IPS DF 4.7 (cell line): Measurements from ENCODE around the gene ST14.
"Not testable (repeated sequence)": the region's sequence is repeated elsewhere in the genome, so short reads cannot be mapped to it uniquely, and the experiment has no call there.

Experiments used
- DNase-seq: peaks from one replicate; pipeline ENCODE4 v3.0.0-alpha.2; 2013; ENCODE audit warnings: low spot score; ENCODE audit errors: extremely low read depth

Gene ST14

DNA sequence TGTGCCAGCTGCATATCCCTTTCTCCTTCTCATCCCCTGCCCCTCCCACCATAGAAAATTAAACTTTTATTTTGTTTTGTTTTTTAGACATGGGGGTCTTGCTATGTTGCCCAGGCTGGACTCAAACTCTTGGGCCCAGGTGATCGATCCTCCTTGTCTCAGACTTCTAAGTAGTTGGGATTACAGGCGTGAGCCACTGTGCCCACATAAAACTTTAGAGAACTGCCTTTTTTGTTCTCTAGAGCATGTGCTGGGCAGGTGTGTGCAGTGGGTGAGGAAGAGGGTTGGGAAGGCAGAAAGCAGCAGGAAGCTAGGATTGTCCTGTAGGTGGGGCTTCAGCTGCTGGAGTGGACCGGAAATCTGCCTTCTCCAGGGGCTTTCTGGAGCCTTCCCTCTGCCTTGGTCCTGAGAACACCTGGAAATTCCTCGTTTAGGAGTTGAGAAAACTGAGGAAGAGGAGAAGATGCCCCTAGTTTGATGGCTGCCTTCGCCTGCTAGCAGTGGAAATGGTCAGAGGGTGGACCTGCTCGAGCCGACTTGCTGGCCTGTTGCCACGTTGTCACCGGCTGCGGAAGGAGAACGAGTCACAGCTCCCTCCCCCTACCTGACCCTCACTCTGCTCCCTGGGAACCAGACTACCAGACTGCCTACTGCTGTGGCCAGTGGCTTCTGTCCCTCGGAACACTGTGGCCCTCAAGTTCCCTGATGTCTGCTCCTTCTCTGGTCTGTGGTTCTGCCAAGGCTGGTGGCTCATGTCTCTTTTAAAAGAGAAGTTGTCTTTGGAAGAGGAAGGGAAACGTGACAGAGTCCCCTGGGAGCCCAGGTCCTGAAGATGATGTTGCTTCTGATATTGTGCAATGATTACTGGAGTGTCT lies 4.0 kb downstream of the ST14 start:
- no peak for DNase-seq

DNA sequence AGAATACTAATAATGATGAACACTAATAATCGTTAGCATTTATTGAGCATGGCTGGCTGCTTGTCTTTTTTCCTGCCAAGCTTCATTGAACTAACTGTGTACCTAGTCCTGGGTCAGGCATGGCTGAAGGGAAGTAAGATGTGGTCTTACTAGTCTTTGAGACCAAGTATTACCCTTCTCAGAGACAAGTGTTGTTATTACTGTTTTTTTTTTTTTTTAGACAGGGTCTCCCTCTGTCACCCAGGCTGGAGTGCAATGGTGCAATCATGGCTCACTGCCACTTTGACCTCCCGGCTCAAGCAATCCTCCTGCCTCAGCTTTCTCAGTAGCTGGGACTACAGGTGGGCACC lies 4.6 kb downstream of the ST14 start:
- no peak for DNase-seq

DNA sequence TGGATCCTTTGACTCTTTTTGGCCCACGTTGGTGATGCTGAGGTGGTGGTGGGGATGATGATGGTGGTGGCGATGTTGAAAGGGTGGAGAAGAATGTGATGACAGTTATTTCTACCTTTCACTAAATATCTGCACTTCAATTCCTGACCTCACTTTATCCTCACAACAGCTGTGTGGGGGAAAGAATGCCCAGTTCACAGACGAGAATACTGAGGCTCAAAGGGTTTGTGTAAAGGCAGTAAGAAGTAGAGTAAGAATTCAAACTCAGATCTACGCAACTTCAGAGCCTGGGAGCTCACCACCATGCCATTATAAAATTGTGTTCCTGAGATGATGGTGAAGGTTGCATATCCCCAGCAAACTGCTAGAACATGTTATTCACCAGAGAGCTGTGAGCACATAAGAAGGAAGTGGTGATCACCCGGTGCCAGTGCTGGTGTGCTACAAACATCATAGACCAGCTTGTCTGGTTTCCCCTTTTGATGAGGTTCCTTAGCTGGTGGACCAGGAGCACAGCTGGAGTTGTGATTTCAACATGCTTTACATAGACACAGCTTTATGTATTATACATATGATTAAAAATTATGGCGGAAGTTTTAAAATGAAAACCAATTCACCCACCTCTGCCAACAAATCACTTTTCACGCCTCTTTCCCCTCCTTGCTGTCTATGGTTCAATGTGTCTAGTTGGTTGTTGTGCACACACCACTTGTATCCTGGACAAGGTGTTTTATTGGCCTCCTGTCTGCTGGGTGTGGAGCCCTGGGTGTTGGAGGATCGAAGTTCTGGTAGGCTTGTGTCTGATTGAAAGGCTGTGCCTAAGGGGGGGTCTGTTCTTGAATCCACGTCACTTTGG lies 6.2 kb downstream of the ST14 start:
- DNase-seq: no peak

DNA sequence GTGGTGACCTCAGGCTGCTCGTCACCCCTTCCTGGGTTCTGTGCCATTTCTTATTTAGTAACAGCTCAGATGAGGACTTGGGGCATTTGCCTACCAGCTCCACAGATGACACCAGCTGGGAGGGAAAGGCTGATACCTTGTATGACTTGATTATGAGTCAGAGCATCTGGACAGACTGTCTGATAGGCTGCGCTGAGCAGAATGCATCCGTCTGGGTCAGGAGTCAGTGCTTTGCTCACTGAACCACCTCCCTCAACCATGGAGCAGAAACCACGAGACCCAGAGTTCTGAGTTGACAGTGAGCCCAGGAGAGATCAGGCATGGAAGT lies 6.8 kb downstream of the ST14 start:
- no peak for DNase-seq

DNA sequence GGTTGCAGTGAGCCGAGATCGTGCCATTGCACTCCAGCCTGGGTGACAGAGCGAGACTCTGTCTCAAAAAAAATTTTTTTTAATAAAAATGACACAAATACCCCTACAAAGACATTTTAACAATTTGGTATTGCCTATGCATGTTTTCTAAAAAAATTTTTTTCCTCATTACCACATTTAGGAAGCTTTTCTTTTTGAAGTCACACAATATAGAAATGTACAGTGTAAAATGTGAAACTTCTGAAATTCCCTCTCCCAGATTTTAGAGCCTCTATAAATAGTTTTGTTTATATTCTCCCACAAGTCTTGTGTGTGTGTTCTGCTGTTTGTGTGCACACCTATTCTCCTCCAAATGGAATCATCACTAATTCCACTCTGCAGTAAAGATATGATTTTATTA lies 7.6 kb downstream of the ST14 start:
- DNase-seq: no peak

DNA sequence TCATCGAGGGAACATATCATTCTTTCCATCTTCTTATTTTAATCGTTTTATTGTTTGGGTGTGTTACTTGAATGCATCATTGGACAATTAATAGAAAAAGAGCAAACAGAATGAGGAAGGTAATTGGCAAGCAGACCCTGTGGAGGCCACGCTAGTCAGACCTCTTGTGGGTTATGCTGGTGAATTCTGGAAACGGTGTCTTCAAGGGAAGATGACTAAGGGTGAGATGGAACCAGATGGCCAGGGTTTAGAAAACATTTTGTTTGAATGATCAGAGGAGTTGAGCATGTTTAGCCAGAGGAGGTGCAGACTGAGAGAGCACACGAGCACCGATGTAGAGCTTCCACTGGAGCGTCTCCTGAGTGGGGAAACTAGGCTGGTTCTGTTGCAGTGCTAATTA lies 8.5 kb downstream of the ST14 start:
- DNase-seq: no peak

DNA sequence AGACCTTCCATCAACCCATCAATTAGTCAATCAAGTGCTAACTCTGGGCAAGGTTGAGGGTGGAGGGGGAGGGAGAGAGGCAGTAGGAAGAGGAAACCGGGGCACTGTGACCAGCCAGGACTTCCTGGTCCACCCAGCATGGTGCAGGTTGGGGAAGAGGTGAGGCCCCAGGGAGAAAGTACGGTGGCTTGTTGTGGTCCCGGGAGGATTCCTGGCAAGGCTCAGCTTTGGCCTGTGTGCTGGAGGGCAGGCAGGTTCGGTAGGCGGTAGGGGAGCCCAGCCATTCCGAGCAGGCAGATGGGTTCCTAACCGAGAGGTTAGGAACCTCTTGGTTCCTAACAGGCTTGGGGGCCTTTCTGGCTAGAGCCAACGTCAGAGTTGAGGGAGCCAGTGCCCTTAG lies 10.8 kb downstream of the ST14 start:
- DNase-seq: no peak

DNA sequence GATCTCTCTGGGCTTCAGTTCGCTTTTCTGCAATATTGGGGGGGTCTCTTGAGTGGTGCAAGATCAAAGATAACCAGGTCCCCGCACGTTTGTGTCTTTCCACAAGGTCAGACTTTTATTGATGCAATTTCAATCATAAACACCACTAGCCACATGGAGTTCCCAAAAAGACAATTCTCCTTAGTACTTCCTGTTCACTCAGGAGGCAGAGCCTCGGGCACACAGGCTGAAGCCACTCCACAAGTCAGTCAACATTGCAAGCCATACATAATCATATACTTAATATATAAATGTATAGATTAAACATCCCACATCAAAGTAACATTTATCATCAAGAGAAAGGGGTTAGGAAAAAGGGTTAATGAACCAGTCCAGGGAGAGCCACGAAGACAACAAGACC lies 12.0 kb downstream of the ST14 start:
- no peak for DNase-seq

DNA sequence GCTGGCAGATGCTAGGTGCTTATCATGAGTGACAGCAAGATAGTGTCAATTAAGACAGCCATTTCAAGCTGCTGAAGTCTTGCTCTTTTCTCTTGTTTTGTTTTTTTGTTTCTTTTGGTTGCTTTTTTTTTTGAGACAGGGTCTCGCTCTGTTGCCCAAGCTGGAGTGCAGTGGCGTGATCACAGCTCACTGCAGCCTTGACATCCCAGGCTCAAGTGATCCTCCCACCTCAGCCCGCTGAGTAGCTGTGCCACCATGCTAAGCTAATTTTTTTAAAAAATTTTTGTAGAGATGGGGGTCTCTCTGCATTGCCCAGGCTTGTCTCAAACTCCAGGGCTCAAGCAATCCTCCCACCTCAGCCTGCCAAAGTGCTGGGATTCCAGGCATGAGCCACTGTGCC lies 12.4 kb downstream of the ST14 start:
- DNase-seq: not testable (repeated sequence)

DNA sequence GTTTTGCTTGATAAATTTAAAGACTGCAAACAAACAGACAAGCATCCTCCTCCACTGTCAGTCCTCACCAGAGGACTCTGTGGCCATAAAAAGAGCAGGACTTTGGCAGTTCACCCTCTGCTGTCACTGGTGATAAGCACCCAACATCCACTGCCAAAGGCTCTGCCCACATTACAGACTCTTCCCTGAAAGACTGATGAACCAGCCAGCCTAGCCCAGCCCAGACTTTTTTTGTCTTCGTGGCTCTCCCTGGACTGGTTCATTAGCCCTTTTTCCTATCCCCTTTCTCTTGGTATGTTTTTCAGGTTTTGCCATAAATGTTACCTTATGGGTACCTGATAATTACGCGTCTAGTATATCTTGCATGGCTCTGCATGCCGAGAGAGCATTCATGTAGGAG lies 15.1 kb downstream of the ST14 start:
- DNase-seq: no peak

DNA sequence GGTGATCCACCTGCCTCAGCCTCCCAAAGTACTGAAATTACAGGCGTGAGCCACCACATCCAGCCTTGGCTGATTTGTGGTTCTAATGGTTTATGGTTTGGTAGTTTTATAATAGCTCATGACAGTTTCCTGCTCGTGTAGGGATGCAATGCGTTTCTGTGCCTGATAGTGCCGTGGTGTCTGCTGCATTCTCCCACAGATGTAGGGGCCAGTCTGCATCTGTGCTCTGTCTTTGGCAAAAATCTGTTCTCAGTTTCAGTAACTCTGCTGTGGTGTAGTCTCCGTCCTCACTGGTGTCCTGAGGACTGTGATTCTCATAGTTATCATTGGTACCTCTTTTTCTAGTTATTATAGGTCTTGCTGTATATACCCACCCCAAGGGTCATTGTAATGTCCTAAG lies 16.3 kb downstream of the ST14 start:
- DNase-seq: no peak

DNA sequence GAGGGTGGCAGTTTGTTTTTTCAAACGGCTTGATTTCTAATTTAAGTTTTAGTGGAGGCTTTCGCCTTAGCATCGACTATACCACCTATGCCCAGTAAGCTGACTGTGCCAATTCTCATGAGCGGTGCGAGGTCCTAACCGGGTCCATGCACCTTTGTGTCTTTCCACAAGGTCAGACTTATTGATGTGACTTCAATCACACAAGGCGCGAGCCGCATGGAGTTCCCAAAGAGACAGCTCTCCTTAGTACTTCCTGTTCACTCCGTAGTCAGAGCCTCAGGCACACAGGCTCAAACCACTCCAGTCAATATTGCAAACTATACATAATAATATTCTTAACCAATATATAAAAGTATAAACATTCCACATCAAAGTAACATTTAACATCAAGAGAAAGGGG lies 18.2 kb downstream of the ST14 start:
- DNase-seq: no peak

DNA sequence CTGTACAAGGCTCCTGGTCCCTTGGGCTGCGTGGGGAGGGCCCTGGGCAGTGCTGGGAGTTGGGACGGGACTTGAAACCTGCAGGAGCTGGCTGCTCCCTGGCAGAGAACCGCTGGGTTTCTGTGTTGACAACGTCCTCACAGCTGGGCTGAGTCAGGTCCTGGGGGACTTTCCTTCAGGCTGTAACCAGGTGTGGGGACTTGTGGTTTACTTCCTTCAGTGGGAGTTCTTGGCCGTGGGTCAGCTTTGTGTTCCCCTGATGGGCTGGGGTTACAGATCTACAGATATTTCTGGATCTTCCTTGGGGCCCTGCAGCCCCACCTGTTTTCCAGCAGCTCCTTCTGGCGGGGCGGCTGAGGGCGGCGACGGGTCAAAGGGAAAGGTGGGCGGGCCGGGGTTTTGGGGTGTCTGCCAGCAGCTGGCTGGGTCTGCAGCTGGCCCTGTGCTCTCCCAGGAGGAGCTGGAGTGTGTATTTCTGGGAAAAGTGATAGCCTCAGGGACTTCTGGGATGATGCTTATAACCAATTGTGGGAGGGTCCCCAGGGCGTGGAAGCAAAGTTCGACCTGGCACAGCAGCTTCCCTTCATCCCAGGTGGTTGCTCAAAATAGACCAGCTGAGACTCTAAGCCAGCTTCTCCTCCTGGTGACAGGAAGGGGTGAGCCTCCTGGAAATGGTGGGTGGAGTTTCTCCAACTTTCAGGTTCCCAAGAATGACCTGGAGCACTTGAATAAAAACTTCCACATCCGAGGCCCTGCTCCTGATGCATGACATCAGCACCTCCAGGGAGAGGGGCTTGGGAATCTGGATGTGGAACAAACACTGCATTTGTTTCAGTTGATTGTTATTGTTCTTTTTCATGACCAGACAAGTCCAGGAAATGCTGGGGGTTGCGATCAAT lies 19.1 kb downstream of the ST14 start:
- no peak for DNase-seq

DNA sequence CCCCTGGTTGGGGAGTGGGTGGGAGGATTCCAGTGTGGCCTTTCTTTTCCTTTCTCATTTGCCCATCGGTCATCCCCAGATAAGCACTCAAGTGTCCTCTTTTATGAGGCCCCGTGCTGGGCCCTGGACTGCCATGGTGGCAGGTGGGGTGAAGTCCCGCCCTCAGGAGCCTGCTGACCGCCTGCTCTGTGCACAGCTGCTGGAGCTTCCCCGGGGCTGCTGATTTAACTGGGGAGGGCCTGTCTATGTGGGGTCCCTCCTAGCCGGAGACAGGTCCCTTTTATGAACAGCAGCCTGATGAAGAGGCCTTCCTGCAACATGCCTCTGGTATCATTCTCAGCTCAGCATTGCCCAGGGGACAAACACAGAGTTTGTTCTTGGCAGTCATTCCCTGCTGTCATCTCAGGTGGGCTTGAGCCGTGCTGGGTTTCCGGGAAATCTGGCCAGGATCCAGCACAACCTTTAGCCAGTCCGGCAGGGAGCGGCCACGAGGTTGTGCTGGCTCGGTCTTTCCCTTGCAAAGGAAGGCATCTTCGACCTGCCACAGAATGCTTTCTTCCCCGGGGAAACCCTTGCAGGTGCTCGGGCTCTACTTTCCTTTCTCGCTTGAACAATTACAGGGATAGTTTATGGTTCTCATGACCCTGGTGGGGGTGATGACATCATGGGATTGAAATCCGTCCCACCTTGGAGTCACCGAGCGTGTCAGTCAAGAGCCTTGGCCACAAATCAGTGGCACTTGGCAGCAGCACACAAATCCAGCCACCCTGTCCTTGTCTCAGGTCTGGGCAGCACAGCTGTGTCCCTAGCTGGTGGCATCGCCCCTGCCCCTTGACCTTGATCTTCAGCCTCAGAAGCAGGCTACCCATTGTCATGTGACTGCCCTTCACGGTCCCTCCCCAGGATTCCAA lies 20.1 kb downstream of the ST14 start:
- no peak for DNase-seq

DNA sequence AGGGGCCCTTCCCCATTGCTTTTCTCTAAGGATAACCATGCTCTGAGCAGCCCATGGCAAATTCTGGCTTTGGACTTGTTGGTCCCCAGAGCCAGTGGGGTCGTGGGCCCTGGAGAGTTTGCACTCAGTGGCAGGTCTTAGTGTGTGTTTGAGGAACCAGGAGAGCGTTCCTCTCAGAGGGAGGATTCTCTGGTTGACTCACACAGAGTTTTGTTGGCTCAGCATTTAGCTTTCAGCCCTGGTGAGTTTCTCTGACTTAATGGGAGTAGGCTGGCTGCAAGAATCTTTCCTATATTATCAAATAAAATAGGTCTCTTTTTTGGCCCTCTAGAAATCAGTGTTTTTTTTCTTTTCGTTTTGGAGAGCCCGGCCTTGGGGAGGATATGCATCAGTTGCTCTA lies 20.9 kb downstream of the ST14 start:
- DNase-seq: no peak

DNA sequence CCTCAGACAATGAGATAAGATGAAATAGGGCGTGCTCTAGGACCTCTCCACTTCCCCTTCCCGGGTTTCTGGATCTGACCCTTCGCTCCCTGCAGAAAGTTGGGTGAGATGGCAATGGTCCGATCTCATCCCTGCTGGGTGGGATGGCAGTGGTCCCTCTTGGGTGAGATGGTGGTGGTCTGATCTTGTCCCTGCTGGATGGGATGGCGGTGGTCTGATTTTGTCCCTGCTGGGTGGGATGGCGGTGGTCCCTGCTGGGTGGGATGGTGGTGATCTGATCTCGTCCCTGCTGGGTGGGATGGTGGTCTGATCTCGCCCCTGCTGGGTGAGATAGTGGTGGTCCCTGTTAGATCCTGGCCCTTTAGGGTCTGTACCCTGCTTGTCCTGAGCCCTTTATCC lies 21.3 kb downstream of the ST14 start:
- DNase-seq: no peak

DNA sequence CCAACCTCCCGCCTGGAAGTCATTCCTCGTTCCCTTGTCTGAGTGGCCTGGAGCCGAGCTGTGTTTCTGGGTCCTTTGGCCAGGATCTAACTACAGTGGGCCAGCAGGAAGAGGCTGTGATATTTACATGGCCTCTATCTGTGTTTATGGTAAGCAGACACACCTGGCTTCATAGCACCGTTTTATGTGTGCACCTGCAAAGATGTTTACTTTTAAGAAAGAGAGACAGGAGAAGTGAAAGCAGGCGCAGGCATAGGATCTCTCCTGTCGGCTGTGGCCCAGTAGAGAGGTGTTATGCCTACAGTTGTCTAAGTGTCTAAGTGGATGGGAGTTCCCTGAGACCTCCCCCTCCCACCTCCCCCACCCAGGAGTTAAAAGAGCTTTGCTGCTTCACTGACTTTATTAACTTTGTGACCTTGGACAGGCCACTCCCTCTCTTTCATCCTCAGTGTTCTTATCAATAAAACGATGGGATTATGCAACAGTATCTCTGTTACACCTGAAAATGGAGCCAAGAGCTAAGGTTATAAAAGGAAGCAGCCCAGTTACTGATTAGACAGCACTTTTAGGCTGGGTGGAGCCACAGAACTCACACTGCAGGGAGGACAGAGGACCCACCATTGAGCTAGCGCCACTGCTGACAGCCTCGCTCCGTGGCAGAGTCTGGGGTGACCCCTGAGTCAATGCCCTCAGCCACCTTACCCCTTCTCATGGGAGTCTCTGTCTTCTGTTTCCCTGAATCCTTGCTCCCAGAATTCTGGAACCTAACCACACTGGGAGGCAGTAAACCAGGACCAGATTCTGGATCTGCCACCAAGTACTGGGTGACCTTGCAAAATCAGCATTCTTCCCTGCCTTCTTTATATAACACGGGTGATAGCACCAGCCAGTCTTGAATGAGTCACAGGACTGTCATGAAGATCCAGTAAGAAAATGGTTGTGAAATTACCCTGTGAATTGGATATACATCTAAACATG lies 22.0 kb downstream of the ST14 start:
- DNase-seq: no peak

DNA sequence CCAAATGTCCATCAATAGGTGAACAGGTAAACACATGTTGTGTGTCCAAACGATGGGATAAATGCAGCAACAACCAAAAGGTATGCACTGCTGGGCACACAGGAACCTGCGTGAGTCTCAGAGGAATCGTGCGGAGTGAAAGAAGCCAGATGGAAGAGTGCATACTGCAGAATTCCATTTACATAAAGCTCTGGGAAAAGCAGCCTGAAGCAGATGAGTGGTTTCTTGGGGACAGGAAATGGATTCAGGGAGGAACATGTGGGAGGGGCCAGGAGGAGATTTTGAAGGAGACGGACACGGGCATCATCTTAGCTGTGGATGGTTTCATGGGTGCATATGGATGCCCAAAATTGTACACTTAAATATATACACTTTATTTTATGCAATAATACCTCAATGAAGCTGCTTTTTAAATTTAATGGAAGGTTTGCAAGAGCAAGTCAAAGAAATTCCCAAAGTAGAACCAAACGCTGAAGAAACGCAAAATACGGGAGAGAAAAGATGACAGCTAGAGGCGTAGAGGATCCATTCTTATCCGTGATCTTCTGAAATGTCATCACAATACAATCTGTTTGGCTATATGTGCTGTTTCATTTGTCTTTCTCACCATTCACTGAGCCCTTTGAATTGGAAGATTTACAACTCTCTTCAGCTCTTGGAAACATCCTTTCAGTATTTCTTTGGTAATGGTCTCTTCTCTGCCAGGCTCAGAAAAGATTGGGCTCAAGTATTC lies 24.5 kb downstream of the ST14 start:
- no peak for DNase-seq

DNA sequence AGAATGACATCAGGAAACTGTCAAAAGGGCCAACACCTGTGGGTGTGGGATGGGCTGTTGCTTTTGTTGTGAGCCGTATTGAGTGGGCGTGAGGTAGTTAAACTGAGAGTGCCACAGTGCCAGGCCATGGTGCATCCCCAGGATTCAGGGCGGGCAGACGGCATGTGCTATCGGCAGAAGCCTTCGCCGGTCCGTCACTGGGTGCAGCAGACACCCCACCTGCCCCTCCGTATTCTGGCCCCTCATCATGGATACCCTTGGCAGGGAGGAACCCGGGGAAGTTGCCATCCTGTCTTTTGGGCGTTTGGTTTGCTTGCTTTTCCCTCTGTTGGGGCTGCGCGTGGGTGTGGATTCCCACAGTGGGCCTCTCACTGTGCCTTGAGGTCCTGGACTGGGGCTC lies 27.5 kb downstream of the ST14 start:
- no peak for DNase-seq
